Endometrial microvascular endothelial cells (primary cell): ENCODE measurements around the gene SLC25A29. TPM values are rescaled to one million over a fixed set of nuclear protein-coding genes. Genes with fewer than 3 reads are reported as not detected.
"Not testable (repeated sequence)": the region's sequence is repeated elsewhere in the genome, so short reads cannot be mapped to it uniquely, and the experiment has no call there.

Experiments
- in situ Hi-C: cut with HindIII; loops from 2 replicates; pipeline ENCODE4 v1.10.0; 2017; ENCODE audit warnings: low sequenced_read_pairs, low pct_unique_long_range_greater_than_20kb; ENCODE audit errors: inconsistent ontology term
- total RNA-seq: library from RNA; depleted of rRNA; stranded (reverse); fragments of >200 nt; gene quantifications from one replicate; pipeline ENCODE4 v1.2.3, GENCODE V29; 2015; ENCODE audit errors: inconsistent ontology term

SLC25A29 gene
- total RNA-seq, 1 donor from 2014 or later, result 40.0 TPM

DNA sequence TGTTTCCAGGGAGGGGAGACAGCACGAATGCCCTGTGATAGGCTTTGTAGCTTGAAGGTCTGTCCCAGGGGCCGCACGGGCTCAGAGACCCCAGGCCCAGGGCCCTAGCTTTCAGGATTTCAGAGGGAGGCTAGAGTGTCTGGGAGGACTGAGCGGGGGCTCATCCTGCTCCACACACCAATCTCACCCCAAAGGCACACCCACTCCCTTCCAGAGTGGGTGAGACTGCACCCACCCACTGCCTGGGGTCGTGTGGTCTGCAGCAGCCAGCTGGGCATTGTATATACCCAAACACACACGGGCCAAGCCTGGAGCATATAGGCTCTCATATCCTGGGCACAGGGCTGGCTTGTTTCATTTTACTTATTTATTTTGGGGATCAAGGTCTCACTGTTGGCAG is 11.1 kb upstream of the SLC25A29 start:
- in situ Hi-C loops, result no loop called here

GRCh38 chr14:100314724-100315123 is 8.5 kb upstream of the SLC25A29 start:
- in situ Hi-C loops, result no loop called here

DNA sequence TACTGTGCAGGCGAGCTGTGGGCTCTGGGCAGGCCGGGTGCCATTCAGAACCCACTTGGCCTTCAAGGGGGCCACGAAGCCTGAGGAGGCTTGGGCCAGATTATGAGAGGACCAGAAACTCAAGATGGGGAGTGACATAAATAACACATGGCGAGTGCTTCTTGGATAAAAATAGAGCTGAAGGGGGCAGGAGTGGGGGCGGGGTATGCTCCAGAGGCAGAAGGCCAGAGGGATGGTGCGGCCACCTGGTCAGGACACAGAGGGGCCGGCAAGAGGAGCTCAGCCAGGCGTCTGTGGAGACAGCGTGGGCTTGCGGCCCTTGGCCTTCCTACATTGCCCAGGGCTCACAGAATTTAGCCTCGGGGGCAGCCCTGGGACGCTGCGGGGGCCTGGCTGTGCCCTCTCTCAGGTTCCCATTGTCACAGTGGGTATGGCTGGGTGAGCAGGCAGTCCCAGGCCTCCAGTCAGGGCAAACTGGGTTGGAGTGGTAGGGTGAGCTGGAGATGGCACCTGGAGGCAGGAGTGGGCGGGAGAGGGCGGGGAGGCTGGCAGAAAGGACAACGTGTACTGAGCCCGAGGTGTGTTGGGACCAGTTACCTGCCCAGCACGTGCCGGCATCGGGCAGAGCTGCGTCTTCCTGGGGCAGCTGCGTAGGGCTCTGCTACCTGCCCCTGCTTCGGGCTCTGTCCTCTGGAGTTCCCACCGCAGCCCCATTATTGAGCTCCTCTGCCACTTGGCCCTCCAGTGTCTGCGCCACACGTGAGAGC is 7.4 kb upstream of the SLC25A29 start:
- in situ Hi-C loops, result no loop called here

GRCh38 chr14:100312877-100313400 is 6.7 kb upstream of the SLC25A29 start:
- in situ Hi-C loops, result no loop called here

GRCh38 chr14:100312110-100312876 is 6.0 kb upstream of the SLC25A29 start:
- in situ Hi-C loops, result not testable (repeated sequence)

GRCh38 chr14:100309028-100309737 is 2.9 kb upstream of the SLC25A29 start:
- in situ Hi-C loops, result no loop called here

- in situ Hi-C loops, result not testable (repeated sequence)
Observed at GRCh38 chr14:100308427-100308792, 2.2 kb upstream of the SLC25A29 start.

GRCh38 chr14:100307766-100308426 is 1.7 kb upstream of the SLC25A29 start:
- in situ Hi-C loops, result no loop called here

DNA sequence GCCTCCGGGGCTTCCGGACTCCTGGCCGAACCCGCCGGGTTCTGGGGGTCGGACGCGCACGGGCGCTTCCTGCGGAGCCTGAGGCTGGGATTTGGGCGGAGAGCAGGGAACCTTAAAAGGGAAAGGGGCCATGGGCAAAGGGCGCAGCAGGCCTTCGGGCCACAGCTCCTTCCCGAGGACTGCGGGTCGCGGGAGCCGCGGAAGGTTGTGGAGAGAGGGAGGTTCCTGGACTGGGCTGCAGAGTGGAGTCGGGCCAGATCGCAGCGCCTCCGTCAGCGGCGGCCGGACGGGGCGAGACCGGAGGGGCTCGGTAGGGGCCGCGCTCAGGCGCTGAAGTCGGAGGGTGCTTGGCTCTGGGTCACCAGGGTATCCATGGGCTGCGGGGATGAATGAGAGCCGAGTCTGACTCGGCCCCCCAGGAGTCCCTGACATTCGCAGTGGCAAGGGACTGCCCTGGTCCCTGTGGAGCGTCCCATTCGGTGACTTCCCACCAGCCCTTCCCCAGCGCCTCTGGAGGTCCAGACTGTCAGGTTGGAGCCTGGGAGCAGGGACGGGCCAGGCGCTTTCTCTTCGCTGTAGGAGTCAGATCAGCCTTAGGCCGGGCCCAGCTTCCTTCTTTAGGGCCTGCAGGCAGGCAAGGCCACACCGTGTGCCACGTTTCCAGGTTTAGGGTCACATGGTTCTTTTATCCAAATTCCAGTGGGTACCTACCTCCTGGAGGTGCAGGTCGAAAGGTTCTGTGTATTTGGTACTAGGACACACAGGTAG is 938 bp upstream of the SLC25A29 start:
- in situ Hi-C loops, result no loop called here

- in situ Hi-C loops, result no loop called here
Observed at GRCh38 chr14:100305324-100306100, 732 bp downstream of the SLC25A29 start.

- in situ Hi-C loops, result no loop called here
Observed at GRCh38 chr14:100304825-100305323, 1.4 kb downstream of the SLC25A29 start.

DNA sequence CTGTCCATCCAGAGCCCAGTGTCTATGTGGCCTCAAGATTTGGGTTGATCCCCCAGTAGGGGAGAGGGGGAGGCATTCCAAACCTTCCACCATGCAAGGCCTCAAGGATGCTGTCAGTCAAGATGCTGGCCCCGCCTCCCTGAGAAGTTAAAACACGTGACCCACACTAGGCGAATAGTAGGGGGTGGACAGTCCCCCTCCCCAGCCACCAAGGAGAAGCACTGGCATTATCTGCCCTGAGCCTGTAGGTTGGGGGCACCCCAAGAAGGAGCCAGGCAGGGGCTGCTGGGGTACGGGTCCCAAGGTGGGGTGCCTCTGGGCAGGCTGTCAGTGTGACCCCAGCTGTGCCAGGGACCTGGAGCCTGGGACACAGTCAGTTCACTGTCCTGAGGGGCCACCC is 2.3 kb downstream of the SLC25A29 start:
- in situ Hi-C loops, result no loop called here

DNA sequence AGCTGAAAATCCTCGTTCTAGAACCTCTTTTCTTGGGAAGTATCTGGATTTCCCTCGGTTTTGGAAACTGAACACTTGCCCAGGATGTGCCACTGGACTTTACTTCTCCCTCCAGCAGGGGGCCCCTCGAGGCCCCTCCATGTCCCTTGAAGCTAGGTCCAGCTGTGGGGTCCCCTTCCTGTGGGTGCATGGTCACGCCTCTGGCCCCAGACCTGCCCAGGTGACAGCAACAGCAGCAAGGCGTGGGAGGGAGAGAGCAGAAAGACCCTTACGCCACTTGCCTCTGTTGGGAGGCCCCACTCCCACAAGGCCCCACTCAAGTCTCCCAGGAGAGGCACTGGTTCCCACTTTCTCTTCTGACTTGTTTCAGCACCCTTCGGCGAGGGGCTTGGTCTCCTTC is 3.1 kb downstream of the SLC25A29 start:
- in situ Hi-C loops, result no loop called here

DNA sequence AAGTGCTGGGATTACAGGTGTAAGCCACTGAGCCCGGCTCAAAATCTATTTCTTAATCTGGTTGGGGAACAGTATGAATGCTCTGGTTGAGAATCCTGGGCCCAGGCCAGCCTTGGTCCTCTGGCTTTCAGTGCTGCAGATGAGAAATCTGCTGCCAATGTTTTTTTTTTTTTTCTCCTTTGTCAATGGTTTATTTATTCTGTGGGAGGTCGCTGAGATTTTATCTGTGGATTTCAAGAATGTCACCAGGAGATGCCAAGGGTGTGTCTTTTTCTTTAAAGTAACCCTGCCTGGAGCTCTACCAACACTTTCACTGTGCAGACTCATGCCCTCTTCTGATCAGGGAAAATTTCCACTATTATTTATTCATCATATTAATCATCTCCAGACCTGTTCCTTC is 3.6 kb downstream of the SLC25A29 start:
- in situ Hi-C loops, result no loop called here

GRCh38 chr14:100299238-100299560 is 7.0 kb downstream of the SLC25A29 start:
- in situ Hi-C loops, result no loop called here

DNA sequence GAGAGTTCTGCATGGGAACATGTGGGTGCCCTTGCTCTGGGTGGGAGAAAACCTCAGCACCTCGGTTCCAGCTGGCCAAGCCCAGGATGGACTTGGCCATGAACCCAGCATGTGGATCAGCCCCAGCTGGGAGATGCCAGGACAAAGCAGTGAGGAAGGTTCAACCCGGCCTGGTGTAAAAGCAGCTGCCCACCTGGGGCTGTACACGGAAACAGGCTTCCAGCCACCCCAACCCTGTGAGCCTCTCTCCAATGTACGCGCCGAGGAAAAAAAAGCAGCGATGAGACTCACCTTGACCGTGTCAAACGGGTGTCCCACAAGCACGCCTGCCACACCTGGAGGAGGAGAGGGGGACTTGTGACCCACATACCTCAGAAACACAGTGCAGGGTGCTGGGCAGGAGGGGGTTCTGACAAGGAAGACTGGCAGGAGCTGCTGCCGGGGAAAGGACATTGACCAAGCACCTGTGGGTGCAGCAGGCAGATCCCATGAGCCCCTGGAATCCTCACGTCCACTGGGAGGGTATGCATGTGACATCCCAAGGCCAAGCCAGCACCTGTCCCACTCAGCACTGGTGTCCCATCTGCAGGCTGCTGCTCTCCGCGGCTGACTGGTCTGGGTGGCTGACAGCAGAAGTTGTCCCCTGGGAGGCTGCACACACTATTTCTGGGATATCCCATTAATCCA is 7.5 kb downstream of the SLC25A29 start:
- in situ Hi-C loops, result no loop called here
